NCI-H1092 (cell line): ENCODE measurements around the gene ZNRF3.
"Not testable (repeated sequence)": the region's sequence is repeated elsewhere in the genome, so short reads cannot be mapped to it uniquely, and the experiment has no call there.

ENCODE experiments used
- DNase-seq: peaks from one replicate; lab custom pipeline; 2025; lab: John Stamatoyannopoulos, UW

ZNRF3 gene

GRCh38 chr22:28882878-28883656 is at the start of gene ZNRF3:
Gene ZNRF3, plus strand, starts transcription at chr22:28883572. Its CDS starts 195 bp downstream, at chr22:28883767.
- peak; percentile 87 for DNase-seq

- no peak for DNase-seq
Measured at GRCh38 chr22:28835630-28836189, 47.7 kb upstream of the ZNRF3 start.

- DNase-seq: no peak
Measured at GRCh38 chr22:28837640-28838039, 45.7 kb upstream of the ZNRF3 start.

GRCh38 chr22:28838971-28839370 is 44.4 kb upstream of the ZNRF3 start:
- DNase-seq: no peak

- DNase-seq: no peak
Measured at GRCh38 chr22:28841111-28841510, 42.3 kb upstream of the ZNRF3 start.

- DNase-seq: no peak
Measured at GRCh38 chr22:28843633-28844032, 39.7 kb upstream of the ZNRF3 start.

GRCh38 chr22:28844277-28844676 is 39.1 kb upstream of the ZNRF3 start:
- not testable (repeated sequence) for DNase-seq

- no peak for DNase-seq
Measured at GRCh38 chr22:28846994-28847393, 36.4 kb upstream of the ZNRF3 start.

- peak; percentile 2 for DNase-seq
Measured at GRCh38 chr22:28855355-28856094, 27.8 kb upstream of the ZNRF3 start.

GRCh38 chr22:28856095-28856455 is 27.3 kb upstream of the ZNRF3 start:
- no peak for DNase-seq

GRCh38 chr22:28857288-28857687 is 26.1 kb upstream of the ZNRF3 start:
- DNase-seq: no peak

- no peak for DNase-seq
Measured at GRCh38 chr22:28864878-28865596, 18.3 kb upstream of the ZNRF3 start.

- no peak for DNase-seq
Measured at GRCh38 chr22:28867191-28867590, 16.2 kb upstream of the ZNRF3 start.

- not testable (repeated sequence) for DNase-seq
Measured at GRCh38 chr22:28868389-28868788, 15.0 kb upstream of the ZNRF3 start.

GRCh38 chr22:28869736-28870135 is 13.6 kb upstream of the ZNRF3 start:
- DNase-seq: no peak

- no peak for DNase-seq
Measured at GRCh38 chr22:28873183-28873963, 10.0 kb upstream of the ZNRF3 start.

GRCh38 chr22:28874061-28874460 is 9.3 kb upstream of the ZNRF3 start:
- no peak for DNase-seq

- DNase-seq: no peak
Measured at GRCh38 chr22:28874811-28875320, 8.5 kb upstream of the ZNRF3 start.

GRCh38 chr22:28882545-28882877 is 861 bp upstream of the ZNRF3 start:
- no peak for DNase-seq

GRCh38 chr22:28883657-28883916 is 215 bp downstream of the ZNRF3 start:
- no peak for DNase-seq

GRCh38 chr22:28883917-28884746 is 760 bp downstream of the ZNRF3 start:
- peak; percentile 13 for DNase-seq
